Measurements from ENCODE around the gene UNC5B.

GRCh38 chr10:71187197-71187596, 25.2 kb upstream of the UNC5B start:
- TF ChIP-seq CTCF (conservative IDR thresholded peaks at IDR 0.05), result no peak
- TF ChIP-seq ZFX (IDR thresholded peaks at IDR 0.05), result no peak
